ENCODE measurements around the gene GTF2F2. TPM values are rescaled to one million over a fixed set of nuclear protein-coding genes. Genes with fewer than 3 reads are reported as not detected.
A peak's percentile ranks its signal among the peaks of the same experiment; 100 is the strongest.

Gene GTF2F2
- total and polyA plus RNA-seq, 10 donors = 11.8 to 19.1 (median 16.4) TPM

GRCh38 chr13:45191874-45192273 is 71.6 kb downstream of the GTF2F2 start:
- Histone ChIP-seq H3K27me3 (replicated peaks in 1 of 7) (no peaks in the 10 kb centered on the region), H3K4me3 (no peak overlapping the region), H3K9me3 (peaks cover 0 to 3% (median 0%) of the 10 kb centered on the region in 8 donors), H3K27ac (no peak overlapping the region), H3K36me3 (peaks cover 0 to 10% (median 0%) of the 10 kb centered on the region in 6 donors), H3K4me1 (peaks cover 0 to 27% (median 13%) of the 10 kb centered on the region in 6 donors)
- WGBS, 5 donors = 43 to 96% (median 94%) methylated on average over 1 of the region's 1 CpG
- intact Hi-C loops (cut with DNase I; ENCODE audit: low total_unique reads) = no loop called here
- TF ChIP-seq POLR2A (IDR thresholded peaks at IDR 0.05) = no peak
- TF ChIP-seq POLR2AphosphoS5 (IDR thresholded peaks at IDR 0.05) = no peak
- no peak for TF ChIP-seq CTCF (IDR thresholded peaks at IDR 0.05 in 8 of 11, conservative IDR thresholded peaks at IDR 0.05 in 3 of 11)
- no peak for DNase-seq

- Histone ChIP-seq H3K36me3 (peaks cover 0 to 10% (median 0%) of the 10 kb centered on the region in 6 donors), H3K4me3 (no peak overlapping the region), H3K4me1 (peaks cover 0 to 32% (median 13%) of the 10 kb centered on the region in 6 donors), H3K9me3 (no peaks in the 10 kb centered on the region), H3K27ac (no peak overlapping the region), H3K27me3 (replicated peaks in 1 of 7) (no peaks in the 10 kb centered on the region)
- WGBS, 5 donors = 78 to 90% (median 84%) methylated on average over 15 of the region's 15 CpGs
- TF ChIP-seq POLR2A (IDR thresholded peaks at IDR 0.05) = no peak
- TF ChIP-seq POLR2AphosphoS5 (IDR thresholded peaks at IDR 0.05) = no peak
- TF ChIP-seq CTCF (IDR thresholded peaks at IDR 0.05 in 8 of 11, conservative IDR thresholded peaks at IDR 0.05 in 3 of 11) = no peak
- DNase-seq = no peak
- intact Hi-C loops (cut with DNase I; ENCODE audit: low total_unique reads) = no loop called here
Observed at GRCh38 chr13:45194081-45194939, 74.0 kb downstream of the GTF2F2 start.

GRCh38 chr13:45195421-45195820 is 75.1 kb downstream of the GTF2F2 start:
- WGBS, 5 donors = 90 to 96% (median 92%) methylated on average over 1 of the region's 1 CpG
- intact Hi-C loops (cut with DNase I; ENCODE audit: low total_unique reads) = no loop called here
- TF ChIP-seq POLR2AphosphoS5 (IDR thresholded peaks at IDR 0.05) = no peak
- TF ChIP-seq POLR2A (IDR thresholded peaks at IDR 0.05) = no peak
- no peak for TF ChIP-seq CTCF (IDR thresholded peaks at IDR 0.05 in 8 of 11, conservative IDR thresholded peaks at IDR 0.05 in 3 of 11)

GRCh38 chr13:45196096-45196495 is 75.8 kb downstream of the GTF2F2 start:
- no peaks in the 10 kb centered on the region for H3K27me3 ChIP-seq (replicated peaks in 1 of 7)
- 41 to 67% (median 49%) methylated on average over 3 of the region's 3 CpGs for WGBS, 5 donors
- H3K27ac ChIP-seq = no peak overlapping the region
- no peaks in the 10 kb centered on the region for H3K9me3 ChIP-seq
- intact Hi-C loops (cut with DNase I; ENCODE audit: low total_unique reads) = no loop called here
- H3K4me1 ChIP-seq = peaks cover 0 to 44% (median 13%) of the 10 kb centered on the region in 6 donors
- DNase-seq = no peak
- no peak overlapping the region for H3K4me3 ChIP-seq
- TF ChIP-seq POLR2A (IDR thresholded peaks at IDR 0.05) (no peak), CTCF (IDR thresholded peaks at IDR 0.05 in 8 of 11, conservative IDR thresholded peaks at IDR 0.05 in 3 of 11) (no peak), POLR2AphosphoS5 (IDR thresholded peaks at IDR 0.05) (no peak)
- peaks cover 0 to 20% (median 0%) of the 10 kb centered on the region in 6 donors for H3K36me3 ChIP-seq

More at GRCh38 chr13:45195421-45195820, 75.1 kb downstream of the GTF2F2 start:
- H3K27ac ChIP-seq = peak overlapping the region in 1 of 8 donors; percentile 16
- H3K9me3 ChIP-seq = no peaks in the 10 kb centered on the region
- peaks cover 0 to 43% (median 13%) of the 10 kb centered on the region in 6 donors for H3K4me1 ChIP-seq
- no peak overlapping the region for H3K4me3 ChIP-seq
- DNase-seq = no peak
- H3K36me3 ChIP-seq = peaks cover 0 to 13% (median 0%) of the 10 kb centered on the region in 6 donors
- H3K27me3 ChIP-seq (replicated peaks in 1 of 7) = no peaks in the 10 kb centered on the region

All from spleen (tissue), 11 donors.